Adipose tissue (tissue), 3 donors: ENCODE results near the gene EPHB1. TPM values are rescaled to one million over a fixed set of nuclear protein-coding genes. Genes with fewer than 3 reads are reported as not detected.

ENCODE experiments used
- H3K27ac ChIP-seq: one replicate; pipeline ENCODE4 v1.5.1; 2013; ENCODE audit warnings: low read depth, low read length
- WGBS, 3 donors: extraction: QIAGEN DNeasy Blood & Tissue Kit; methylation state at CpG; one replicate each; pipeline ENCODE4 v1.1.7; 2013; 5-methylcytosine and 5-hydroxymethylcytosine counted together
- polyA plus RNA-seq, 3 donors: library from polyadenylated mRNA; stranded (reverse); fragments of 200-250 nt; gene quantifications; one replicate each; pipeline ENCODE4 v1.2.3, GENCODE V29; 2013
- donor health status: healthy with polysubstance abuse.
- donor health status: Bipolar disorder and iron deficiency.
- donor health status: healthy.

The EPHB1 gene
- polyA plus RNA-seq, 3 donors: 0.14 to 1.0 (median 0.49) TPM

GRCh38 chr3:135301670-135302069 lies 506.6 kb downstream of the EPHB1 start:
- 87 to 98% (median 89%) methylated on average over 2 of the region's 2 CpGs for WGBS, 3 donors

GRCh38 chr3:135304378-135304777 lies 509.3 kb downstream of the EPHB1 start:
- H3K27ac ChIP-seq: no peak overlapping the region
- WGBS, 3 donors: 43 to 78% (median 57%) methylated on average over 1 of the region's 1 CpG

More at GRCh38 chr3:135301670-135302069, 506.6 kb downstream of the EPHB1 start:
- no peak overlapping the region for H3K27ac ChIP-seq

Other genes starting within 250 kb of the EPHB1 start
- under 1 TPM in 2 of 3 donors, not detected in 1; 0.03 to 0.12 TPM for gene KY, start 144.2 kb upstream of the EPHB1 start, polyA plus RNA-seq